HG02885 (cell line): ENCODE measurements around the gene TNFRSF4.
"Not testable (repeated sequence)": the region's sequence is repeated elsewhere in the genome, so short reads cannot be mapped to it uniquely, and the experiment has no call there.

Source experiments
- ATAC-seq: cut with Tn5 transposase; IDR thresholded peaks from one replicate; pipeline ENCODE4 v1.9.1; 2021; ENCODE audit warnings: mild to moderate bottlenecking; ENCODE audit not compliant: unreplicated experiment, poor library complexity

The TNFRSF4 gene

DNA sequence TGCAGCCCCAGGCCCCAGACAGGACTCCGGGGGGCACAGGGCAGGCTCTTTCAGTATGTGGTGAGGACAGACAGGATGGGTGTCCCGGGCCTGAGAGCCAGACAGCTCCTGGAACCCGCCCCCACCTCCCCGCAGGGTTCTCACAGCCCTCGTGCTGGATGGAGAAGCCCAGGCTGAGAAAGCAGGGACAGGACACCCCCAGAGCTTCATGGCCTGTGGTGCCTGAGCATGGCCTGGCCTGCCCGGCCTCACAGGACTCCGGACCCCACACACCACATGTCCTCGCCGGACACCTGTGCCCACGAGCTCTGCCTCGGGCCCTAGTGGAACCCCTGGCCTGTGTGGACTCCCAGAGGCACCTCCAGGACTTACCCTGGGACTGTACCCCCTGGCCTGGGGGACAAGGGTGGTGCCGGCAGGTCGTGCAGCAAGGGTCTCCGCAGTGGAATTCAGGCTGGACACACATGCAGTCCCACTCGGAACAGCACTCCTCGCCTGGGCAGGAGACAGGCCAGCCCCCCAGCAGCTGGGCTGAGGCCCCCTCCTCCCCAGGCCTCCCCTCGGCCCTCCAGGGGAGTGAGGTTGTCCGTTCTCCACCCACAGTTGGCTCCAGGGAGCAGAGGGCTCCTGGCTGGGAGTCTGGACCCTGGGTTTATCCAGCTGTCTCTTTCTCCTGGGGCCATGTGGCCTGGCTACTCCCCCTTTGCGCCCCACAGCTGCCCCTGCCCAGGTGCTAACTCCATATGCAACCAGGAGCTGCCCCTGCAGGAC is 8.8 kb downstream of the TNFRSF4 start:
- ATAC-seq, result no peak

GRCh38 chr1:1204425-1204920 is 9.5 kb downstream of the TNFRSF4 start:
- no peak for ATAC-seq

- ATAC-seq, result no peak
Measured at GRCh38 chr1:1203561-1204424, 10.2 kb downstream of the TNFRSF4 start.

GRCh38 chr1:1202831-1203560 is 11.0 kb downstream of the TNFRSF4 start:
- ATAC-seq, result no peak

DNA sequence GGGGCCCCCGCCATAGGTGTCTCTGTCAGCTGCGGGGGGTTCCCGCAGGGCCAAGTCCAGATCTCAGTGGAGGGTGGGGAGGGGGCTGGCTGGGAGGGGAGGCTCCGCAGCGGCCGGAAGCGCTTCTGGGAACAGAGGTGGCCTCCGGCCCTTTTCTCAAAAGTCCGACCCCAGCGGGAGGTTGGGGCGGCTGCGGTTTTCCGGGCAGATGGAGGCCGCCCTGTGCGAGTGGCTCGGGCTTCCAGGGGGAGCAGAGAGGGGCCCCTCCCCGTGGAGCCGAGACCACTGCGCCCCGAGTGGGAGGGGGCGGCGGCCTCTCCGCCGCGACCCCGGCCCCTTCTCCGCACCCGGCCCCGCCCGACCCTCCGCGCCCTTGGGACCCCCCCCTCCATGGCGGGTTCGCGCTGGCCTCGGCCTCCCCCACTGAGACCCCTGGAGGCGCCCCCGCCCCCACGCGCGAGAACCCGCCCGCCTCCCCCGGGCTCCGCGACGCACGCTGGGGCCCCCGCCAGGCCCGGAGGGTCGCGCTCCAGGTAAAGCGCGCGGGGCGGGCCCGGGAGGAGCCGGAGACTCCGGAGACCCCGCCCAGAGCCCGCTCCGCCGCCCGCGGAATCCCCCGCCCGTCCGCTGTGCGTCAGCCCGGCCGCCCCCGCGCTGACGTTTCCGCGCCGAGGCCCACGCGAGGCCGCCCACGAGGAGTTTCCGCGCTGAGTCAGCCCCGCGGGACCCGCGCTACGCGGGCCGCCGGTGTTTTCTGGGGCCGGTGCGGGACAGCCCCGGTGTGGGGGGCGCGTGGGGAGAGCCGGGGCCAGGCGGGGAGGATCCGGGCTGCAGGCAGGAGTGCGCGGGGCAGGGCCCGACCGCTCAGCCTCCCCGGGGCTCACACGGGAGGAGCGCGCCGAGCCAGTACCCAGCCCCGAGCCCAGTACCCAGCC is 12.8 kb downstream of the TNFRSF4 start:
- ATAC-seq, result peak; percentile 67

- ATAC-seq, result no peak
Measured at GRCh38 chr1:1199961-1200875, 13.7 kb downstream of the TNFRSF4 start.

DNA sequence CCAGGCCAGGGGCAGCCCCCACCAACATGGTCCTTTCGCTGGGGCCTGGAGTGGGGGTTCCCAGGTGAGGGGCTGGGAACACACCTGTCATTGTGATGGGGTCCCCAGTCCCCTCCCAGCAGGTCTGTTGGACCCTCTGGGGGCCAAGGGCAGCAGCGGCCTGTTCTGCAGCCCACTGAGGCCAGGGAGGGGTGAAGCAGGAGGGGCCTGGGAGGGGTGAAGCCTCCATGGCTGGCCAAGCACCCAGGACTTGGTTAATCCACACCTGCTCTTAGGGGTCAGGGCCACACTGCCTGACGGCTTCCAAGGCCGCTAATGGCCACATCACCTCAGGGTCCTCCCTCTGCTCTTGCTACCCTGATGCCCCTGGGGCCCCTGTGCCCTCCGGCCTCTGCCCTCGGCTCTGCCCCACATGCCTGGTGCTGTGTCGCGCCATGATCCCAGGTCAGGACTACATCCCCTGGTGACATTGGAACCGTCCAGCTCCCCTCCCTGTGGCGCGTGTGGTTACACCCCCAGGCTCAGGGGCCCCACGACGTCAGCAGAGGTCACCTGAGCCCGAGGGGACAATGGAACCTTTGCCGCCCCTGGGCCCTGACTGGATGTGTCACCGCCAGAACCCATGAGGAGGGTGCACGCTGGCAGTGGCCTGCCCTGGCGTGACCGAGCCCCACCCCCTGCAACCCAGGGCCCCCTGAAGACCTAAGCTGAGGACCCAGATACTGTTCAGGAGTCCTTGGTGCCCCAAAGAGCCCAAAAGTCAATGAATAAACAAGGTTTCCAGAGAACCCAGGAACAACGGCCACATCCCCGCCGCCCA is 14.6 kb downstream of the TNFRSF4 start:
- ATAC-seq, result no peak

GRCh38 chr1:1198423-1199140 is 15.4 kb downstream of the TNFRSF4 start:
- ATAC-seq, result no peak

DNA sequence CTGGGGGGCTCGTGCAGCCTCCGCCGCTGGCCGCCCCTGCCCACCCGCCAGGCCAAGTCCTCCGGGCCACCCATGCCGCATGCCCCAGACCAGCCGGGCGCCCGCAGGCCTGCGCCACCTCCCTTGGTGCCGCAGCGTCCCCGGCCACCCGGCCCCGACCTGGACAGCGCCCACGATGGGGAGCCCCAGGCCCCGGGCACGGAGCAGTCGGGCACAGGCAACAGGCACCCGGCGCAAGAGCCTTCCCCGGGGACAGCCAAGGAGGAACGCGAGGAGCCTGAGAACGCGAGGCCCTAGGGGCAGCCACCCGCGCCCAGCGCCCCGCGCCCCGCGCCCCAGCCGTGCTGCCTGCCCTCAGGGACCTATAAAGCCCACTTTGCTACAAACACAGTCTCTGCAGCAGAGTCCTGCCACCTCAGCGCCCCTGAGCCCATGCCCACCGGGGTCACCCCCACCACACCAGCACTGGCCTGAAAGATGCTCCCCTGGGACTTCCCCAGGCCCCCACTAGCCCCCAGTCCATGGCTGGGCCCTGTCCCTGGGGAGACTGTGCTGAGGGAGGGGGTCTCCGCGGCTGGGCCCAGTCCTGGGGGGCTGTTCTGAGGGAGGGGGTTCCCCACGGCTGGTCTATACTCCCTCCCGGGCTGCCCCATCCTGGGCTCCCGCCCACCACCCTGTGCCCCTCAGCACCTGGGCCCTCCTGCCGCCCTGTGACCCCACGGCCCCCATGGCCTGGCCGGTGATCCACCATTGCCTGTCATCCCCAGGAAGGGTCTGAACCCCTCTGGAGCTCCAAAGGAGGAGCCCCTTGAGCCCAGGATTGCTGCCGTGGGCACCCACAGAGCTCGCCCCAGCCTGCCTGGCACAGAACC is 16.2 kb downstream of the TNFRSF4 start:
- ATAC-seq, result no peak

- ATAC-seq, result no peak
Measured at GRCh38 chr1:1197188-1197500, 16.8 kb downstream of the TNFRSF4 start.

DNA sequence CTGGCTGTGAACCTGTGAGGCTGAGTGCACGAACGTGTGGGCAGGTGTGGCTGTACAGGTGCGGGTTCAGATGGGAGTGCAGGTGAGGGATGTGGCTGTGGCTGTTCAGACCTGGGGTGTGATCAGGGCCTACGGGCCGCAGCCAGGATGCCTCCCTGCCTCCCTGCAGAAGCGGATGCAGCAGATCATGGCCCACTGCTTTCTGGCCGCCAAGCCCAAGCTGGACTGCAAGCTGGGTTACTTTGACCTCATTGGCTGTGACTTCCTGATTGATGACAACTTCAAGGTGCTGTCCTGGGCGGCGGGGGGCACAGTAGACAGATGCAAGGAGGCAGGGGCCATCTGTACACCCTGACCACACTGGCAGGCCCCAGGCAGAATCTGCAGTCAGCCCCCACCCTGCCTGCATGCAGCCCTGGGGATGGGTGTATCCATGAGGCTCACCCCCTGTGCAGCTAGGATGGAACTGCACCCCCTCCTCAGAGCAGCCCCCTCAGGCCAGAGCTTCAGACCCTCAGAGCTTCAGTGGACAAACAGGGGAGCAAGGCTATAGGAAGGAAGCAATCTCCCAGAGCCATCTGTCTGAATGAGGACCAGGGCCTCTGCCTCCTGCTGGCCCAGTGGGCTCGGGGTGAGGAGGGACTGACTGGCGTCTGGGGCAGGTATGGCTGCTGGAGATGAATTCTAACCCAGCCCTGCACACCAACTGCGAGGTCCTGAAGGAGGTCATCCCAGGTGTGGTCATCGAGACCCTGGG is 17.3 kb downstream of the TNFRSF4 start:
- no peak for ATAC-seq

DNA sequence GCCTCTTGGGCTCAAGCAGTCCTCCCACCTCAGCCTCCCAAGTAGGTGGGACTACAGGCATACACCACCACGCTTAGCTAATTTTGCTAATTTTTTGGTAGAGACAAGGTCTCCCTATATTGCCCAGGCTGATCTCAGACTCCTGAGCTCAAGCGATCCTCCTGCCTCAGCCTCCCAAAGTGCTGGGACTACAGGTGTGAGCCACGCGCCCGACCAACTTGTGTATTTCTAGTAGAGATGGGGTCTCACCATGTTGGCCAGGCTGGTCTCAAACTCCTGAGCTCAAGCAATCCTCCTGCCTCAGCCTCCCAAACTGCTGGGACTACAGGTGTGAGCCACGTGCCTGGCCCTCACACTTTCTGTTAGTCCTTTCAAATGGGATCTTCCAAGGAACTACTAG is 18.2 kb downstream of the TNFRSF4 start:
- not testable (repeated sequence) for ATAC-seq

GRCh38 chr1:1194723-1195122 is 19.2 kb downstream of the TNFRSF4 start:
- no peak for ATAC-seq

DNA sequence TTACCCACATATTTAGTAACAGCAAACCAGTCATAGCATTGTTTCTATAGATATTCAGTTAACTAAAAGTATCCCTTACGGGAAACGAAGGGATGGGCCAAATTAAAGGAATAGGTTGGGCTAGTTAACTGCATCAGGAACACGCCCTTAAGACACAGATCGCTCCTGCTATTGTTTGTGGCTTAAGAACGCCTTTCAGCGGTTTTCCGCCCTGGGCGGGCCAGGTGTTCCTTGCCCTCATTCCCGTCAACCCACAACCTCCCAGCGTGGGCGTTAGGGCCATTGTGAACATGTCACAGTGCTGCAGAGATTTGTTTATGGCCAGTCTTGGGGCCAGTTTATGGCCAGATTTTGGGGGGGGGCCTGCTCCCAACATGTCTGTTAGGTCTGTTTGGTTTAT is 22.2 kb downstream of the TNFRSF4 start:
- ATAC-seq, result no peak

DNA sequence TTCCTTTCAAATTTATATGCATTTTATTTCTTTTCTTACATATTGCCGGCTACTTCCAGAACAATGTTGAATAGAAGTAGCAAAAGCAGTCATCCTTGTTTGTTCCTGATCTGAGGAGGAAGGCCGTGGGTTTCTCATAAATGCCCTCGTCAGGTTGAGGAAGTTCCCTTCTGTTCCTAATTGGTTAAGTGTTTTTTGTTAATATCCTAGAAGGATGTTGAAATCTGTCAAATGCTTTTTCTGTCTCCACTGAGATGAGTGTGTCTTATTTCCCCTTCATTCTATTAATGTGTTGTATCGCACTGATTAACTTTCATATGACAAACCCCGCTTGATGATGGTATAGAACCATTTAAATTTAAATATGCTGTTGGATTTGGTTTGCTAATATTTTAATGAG is 24.8 kb downstream of the TNFRSF4 start:
- ATAC-seq, result no peak

DNA sequence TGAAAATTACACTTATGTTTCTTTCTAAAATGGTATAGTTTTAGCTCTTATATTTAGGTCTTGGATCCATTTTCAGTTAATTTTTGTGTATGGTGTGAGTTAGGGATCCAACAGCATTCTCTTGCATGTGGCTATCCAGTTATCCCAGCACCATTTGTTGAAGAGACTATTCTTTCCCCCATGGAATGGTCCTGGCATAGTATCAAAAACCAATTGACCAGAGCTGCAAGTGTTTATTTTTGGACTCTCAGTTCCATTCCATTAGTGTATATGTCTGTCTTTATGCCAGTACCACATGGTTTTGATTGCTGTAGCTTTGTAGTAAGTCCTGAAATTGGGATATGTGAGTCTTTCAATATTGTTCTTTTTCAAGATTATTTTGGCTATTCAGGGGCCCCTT is 26.0 kb downstream of the TNFRSF4 start:
- no peak for ATAC-seq
